K562 (cell line): ENCODE measurements around the gene TBC1D17. TPM values are rescaled to one million over a fixed set of nuclear protein-coding genes. Genes with fewer than 3 reads are reported as not detected.

Experiments
- CBX3 ChIP-seq, 2 experiments: IDR thresholded peaks; 1 replicate in 1 of 2; 2 replicates in 1 of 2; pipeline ENCODE4 v1.6.1; 2012; ENCODE audit warnings: inconsistent platforms in 2 of 2, low read length in 2 of 2, borderline replicate concordance in 1 of 2, control low read depth in 1 of 2
- CREB1 ChIP-seq, 2 experiments: sonication (generic) in 1 of 2; formaldehyde crosslinking in 1 of 2; IDR thresholded peaks; 2 replicates each; pipeline versions ENCODE4 v1.6.1 to v1.8.0; 2012 to 2022; ENCODE audit warnings: inconsistent platforms in 1 of 2, mild to moderate bottlenecking in 1 of 2, missing genetic modification reagents in 1 of 2, moderate library complexity in 1 of 2
- CSDE1 ChIP-seq, 2 experiments: fragments of 450-650 bp; IDR thresholded peaks; 2 replicates each; pipeline ENCODE4 v1.6.1; 2016; ENCODE audit warnings: mild to moderate bottlenecking in 1 of 2
- HNRNPK ChIP-seq: fragments of 200-400 bp; formaldehyde crosslinking; IDR thresholded peaks from one replicate; pipeline ENCODE4 v1.6.1; 2018; ENCODE audit warnings: mild to moderate bottlenecking, low read depth, low read length; ENCODE audit not compliant: poor library complexity, severe bottlenecking
- MAFG ChIP-seq: fragments of 450-650 bp; conservative IDR thresholded peaks from 2 replicates; pipeline ENCODE4 v1.6.1; 2016; ENCODE audit warnings: missing genetic modification characterization, missing compliant biosample characterization
- NR1H2 ChIP-seq: sonication (generic); formaldehyde crosslinking; IDR thresholded peaks from 2 replicates; pipeline ENCODE4 v1.4.0; 2020; ENCODE audit warnings: mild to moderate bottlenecking, missing genetic modification reagents
- TAF7 ChIP-seq: fragments of 450-650 bp; IDR thresholded peaks from 2 replicates; pipeline ENCODE4 v1.6.1; 2016; ENCODE audit warnings: missing genetic modification characterization, missing compliant biosample characterization
- TCF7L2 ChIP-seq: fragments of 150-350 bp; IDR thresholded peaks from 2 replicates; pipeline ENCODE4 v1.6.1; 2016; ENCODE audit warnings: low read depth, mild to moderate bottlenecking, low read length, moderate library complexity
- XRCC3 ChIP-seq: fragments of 450-650 bp; IDR thresholded peaks from 2 replicates; pipeline ENCODE4 v1.6.1; 2017; ENCODE audit warnings: mild to moderate bottlenecking, moderate library complexity
- ZNF143 ChIP-seq: sonication (generic); formaldehyde crosslinking; IDR thresholded peaks from 2 replicates; pipeline ENCODE4 v1.9.0; 2022; ENCODE audit warnings: mild to moderate bottlenecking, missing genetic modification reagents
- ZNF212 ChIP-seq: fragments of 450-650 bp; formaldehyde crosslinking; IDR thresholded peaks from 2 replicates; pipeline ENCODE4 v1.4.0; 2020; ENCODE audit warnings: mild to moderate bottlenecking
- ZNF41 ChIP-seq: fragments of 250-450 bp; sonication (Bioruptor Pico); conservative IDR thresholded peaks from 2 replicates; pipeline ENCODE4 v1.4.0; 2020; ENCODE audit warnings: mild to moderate bottlenecking
- polyA plus RNA-seq, 8 experiments: library from polyadenylated mRNA; depleted of rRNA in 4 of 8; stranded (reverse) in 5 of 8; unstranded in 3 of 8; fragments of >200 nt; fragmentation: Nextera tagmentation in 2 of 8; fragmentation: Illumina TruSeq in 1 of 8; extraction: Ambion mirVana in 2 of 8; extraction: Trizol in 1 of 8; gene quantifications; 2 replicates each; pipeline versions ENCODE4 v1.2.1 to v1.2.3, GENCODE V29; 2011 to 2014; ENCODE audit warnings: inconsistent platforms in 1 of 8, missing spikeins in 1 of 8
- total RNA-seq, 7 experiments: library from RNA; depleted of rRNA in 6 of 7; stranded (reverse); fragments of >200 nt in 6 of 7; fragmentation: Illumina TruSeq in 2 of 7; extraction: Trizol in 2 of 7; gene quantifications; 2 replicates each; pipeline versions ENCODE4 v1.2.1 to v1.2.3, GENCODE V29; 2011 to 2021; ENCODE audit warnings: low replicate concordance in 1 of 7
- TF ChIP-seq, protein P1 (sequence below): IDR thresholded peaks from 2 replicates; pipeline ENCODE4 v1.6.1; 2011; ENCODE audit warnings: borderline replicate concordance, low read depth, mild to moderate bottlenecking, moderate library complexity, low read length; ENCODE audit not compliant: insufficient read depth, poor library complexity, severe bottlenecking
- TF ChIP-seq, protein P2 (sequence below): sonication (generic); formaldehyde crosslinking; IDR thresholded peaks from 2 replicates; pipeline ENCODE4 v1.8.0; 2022; ENCODE audit warnings: mild to moderate bottlenecking, missing genetic modification reagents, borderline replicate concordance

TBC1D17 gene
- total and polyA plus RNA-seq, 9 of the 15 experiments (the other 6 are each of a cell fraction or from before 2014, with no cell fraction given), result 0.42 to 16.0 (median 3.8) TPM

- no peak for TF ChIP-seq ZNF212 (CRISPR knock-in tag)
- no peak for TF ChIP-seq ZNF41 (CRISPR knock-in tag)
- no peak for TF ChIP-seq ZNF143
- no peak for TF ChIP-seq NR1H2
- TF ChIP-seq MAFG (tag), result no peak
- no peak for TF ChIP-seq TCF7L2
- TF ChIP-seq, protein P1, sequence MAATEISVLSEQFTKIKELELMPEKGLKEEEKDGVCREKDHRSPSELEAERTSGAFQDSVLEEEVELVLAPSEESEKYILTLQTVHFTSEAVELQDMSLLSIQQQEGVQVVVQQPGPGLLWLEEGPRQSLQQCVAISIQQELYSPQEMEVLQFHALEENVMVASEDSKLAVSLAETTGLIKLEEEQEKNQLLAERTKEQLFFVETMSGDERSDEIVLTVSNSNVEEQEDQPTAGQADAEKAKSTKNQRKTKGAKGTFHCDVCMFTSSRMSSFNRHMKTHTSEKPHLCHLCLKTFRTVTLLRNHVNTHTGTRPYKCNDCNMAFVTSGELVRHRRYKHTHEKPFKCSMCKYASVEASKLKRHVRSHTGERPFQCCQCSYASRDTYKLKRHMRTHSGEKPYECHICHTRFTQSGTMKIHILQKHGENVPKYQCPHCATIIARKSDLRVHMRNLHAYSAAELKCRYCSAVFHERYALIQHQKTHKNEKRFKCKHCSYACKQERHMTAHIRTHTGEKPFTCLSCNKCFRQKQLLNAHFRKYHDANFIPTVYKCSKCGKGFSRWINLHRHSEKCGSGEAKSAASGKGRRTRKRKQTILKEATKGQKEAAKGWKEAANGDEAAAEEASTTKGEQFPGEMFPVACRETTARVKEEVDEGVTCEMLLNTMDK, result no peak
- TF ChIP-seq TAF7 (tag), result no peak
- TF ChIP-seq CBX3 (IDR thresholded peaks at IDR 0.05; ENCODE audit: borderline replicate concordance in 1 of 2, low read length in 2 of 2), result no peak
- TF ChIP-seq CSDE1 (IDR thresholded peaks at IDR 0.05), result no peak
- TF ChIP-seq HNRNPK, result no peak
- no peak for TF ChIP-seq CREB1 (IDR thresholded peaks at IDR 0.05)
- TF ChIP-seq CREB1 (CRISPR knock-in tag; IDR thresholded peaks at IDR 0.05), result no peak
- TF ChIP-seq, protein P2, sequence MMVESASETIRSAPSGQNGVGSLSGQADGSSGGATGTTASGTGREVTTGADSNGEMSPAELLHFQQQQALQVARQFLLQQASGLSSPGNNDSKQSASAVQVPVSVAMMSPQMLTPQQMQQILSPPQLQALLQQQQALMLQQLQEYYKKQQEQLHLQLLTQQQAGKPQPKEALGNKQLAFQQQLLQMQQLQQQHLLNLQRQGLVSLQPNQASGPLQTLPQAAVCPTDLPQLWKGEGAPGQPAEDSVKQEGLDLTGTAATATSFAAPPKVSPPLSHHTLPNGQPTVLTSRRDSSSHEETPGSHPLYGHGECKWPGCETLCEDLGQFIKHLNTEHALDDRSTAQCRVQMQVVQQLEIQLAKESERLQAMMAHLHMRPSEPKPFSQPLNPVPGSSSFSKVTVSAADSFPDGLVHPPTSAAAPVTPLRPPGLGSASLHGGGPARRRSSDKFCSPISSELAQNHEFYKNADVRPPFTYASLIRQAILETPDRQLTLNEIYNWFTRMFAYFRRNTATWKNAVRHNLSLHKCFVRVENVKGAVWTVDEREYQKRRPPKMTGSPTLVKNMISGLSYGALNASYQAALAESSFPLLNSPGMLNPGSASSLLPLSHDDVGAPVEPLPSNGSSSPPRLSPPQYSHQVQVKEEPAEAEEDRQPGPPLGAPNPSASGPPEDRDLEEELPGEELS, result no peak
- TF ChIP-seq XRCC3, result no peak
These were observed 30.4 kb downstream of the TBC1D17 start (continued) for GRCh38 chr19:49907745-49908446.
